Small intestine (tissue), 7 donors: ENCODE data around the gene GARNL3. TPM values are rescaled to one million over a fixed set of nuclear protein-coding genes. Genes with fewer than 3 reads are reported as not detected.
A peak's percentile ranks its signal among the peaks of the same experiment; 100 is the strongest.

Source experiments
- DNase-seq, 2 donors: peaks; one replicate each; pipeline versions ENCODE4 v3.0.0 to v3.0.0-alpha.2; 2013
- FAIRE-seq: peaks from 2 replicates; lab custom pipeline; 2012; peaks lifted over from hg19 to GRCh38; lab: Jason Lieb, UNC
- H3K27ac ChIP-seq, 3 donors: one replicate each; pipeline ENCODE4 v1.5.1; 2013; ENCODE audit warnings: low read length in 2 of 3, mild to moderate bottlenecking in 2 of 3, control low read depth in 1 of 3, inconsistent platforms in 1 of 3, low read depth in 1 of 3, moderate library complexity in 1 of 3
- H3K27me3 ChIP-seq, 3 donors: one replicate each; pipeline ENCODE4 v1.6.1; 2013; ENCODE audit warnings: low read length in 3 of 3, inconsistent platforms in 1 of 3; ENCODE audit not compliant: control insufficient read depth in 3 of 3, insufficient read depth in 3 of 3
- H3K36me3 ChIP-seq, 3 donors: one replicate each; pipeline ENCODE4 v1.6.1; 2013; ENCODE audit warnings: low read length in 3 of 3, inconsistent platforms in 1 of 3, low read depth in 1 of 3, mild to moderate bottlenecking in 1 of 3, moderate library complexity in 1 of 3; ENCODE audit not compliant: control insufficient read depth in 3 of 3, insufficient read depth in 2 of 3
- H3K4me1 ChIP-seq, 3 donors: one replicate each; pipeline ENCODE4 v1.6.1; 2013; ENCODE audit warnings: low read length in 2 of 3, inconsistent platforms in 1 of 3, low read depth in 1 of 3, mild to moderate bottlenecking in 1 of 3, moderate library complexity in 1 of 3; ENCODE audit not compliant: control insufficient read depth in 3 of 3, insufficient read depth in 2 of 3
- H3K4me3 ChIP-seq, 3 donors: one replicate each; pipeline ENCODE4 v1.5.1; 2013; ENCODE audit warnings: low read length in 3 of 3, control low read depth in 1 of 3, inconsistent platforms in 1 of 3, low read depth in 1 of 3, mild to moderate bottlenecking in 1 of 3, moderate library complexity in 1 of 3
- H3K9me3 ChIP-seq, 2 donors: one replicate each; pipeline ENCODE4 v1.6.1; 2013; ENCODE audit warnings: low read depth in 1 of 2, low read length in 1 of 2; ENCODE audit not compliant: control insufficient read depth in 2 of 2, insufficient read depth in 1 of 2
- WGBS, 3 donors: extraction: QIAGEN DNeasy Blood & Tissue Kit; methylation state at CpG; one replicate each; pipeline ENCODE4 v1.1.7; 2013; 5-methylcytosine and 5-hydroxymethylcytosine counted together
- polyA plus RNA-seq, 4 donors: library from polyadenylated mRNA; stranded (reverse) in 3 of 4; unstranded in 1 of 4; fragments of 200-250 nt in 3 of 4; fragments of 120-200 nt in 1 of 4; gene quantifications; one replicate each; pipeline versions ENCODE4 v1.2.1 to v1.2.3, GENCODE V29; 2013
- donor health status: healthy with polysubstance abuse.
- donor health status: control.
- donor health status: control.
- donor health status: Bipolar disorder and iron deficiency.
- donor health status: healthy.

The GARNL3 gene
- polyA plus RNA-seq, 4 donors = 1.6 to 11.3 (median 3.5) TPM

- Histone ChIP-seq H3K4me3 (no peak overlapping the region), H3K4me1 (no peaks in the 10 kb centered on the region), H3K27me3 (no peaks in the 10 kb centered on the region), H3K36me3 (no peaks in the 10 kb centered on the region), H3K9me3 (no peaks in the 10 kb centered on the region), H3K27ac (no peak overlapping the region)
- 78 to 96% (median 94%) methylated on average over 3 of the region's 3 CpGs for WGBS, 3 donors
- no peak for FAIRE-seq
- no peak for DNase-seq
Observed at GRCh38 chr9:127300886-127301447, 36.4 kb downstream of the GARNL3 start.

- H3K27me3 ChIP-seq = no peaks in the 10 kb centered on the region
- H3K36me3 ChIP-seq = no peaks in the 10 kb centered on the region
- no peak for FAIRE-seq
- no peak for DNase-seq
- H3K9me3 ChIP-seq = no peaks in the 10 kb centered on the region
- H3K4me3 ChIP-seq = no peak overlapping the region
- WGBS, 3 donors = 77 to 96% (median 95%) methylated on average over 1 of the region's 1 CpG
- H3K4me1 ChIP-seq = peaks cover 0 to 4% (median 0%) of the 10 kb centered on the region in 3 donors
- H3K27ac ChIP-seq = no peak overlapping the region
Observed at GRCh38 chr9:127303830-127304229, 39.3 kb downstream of the GARNL3 start.

DNA sequence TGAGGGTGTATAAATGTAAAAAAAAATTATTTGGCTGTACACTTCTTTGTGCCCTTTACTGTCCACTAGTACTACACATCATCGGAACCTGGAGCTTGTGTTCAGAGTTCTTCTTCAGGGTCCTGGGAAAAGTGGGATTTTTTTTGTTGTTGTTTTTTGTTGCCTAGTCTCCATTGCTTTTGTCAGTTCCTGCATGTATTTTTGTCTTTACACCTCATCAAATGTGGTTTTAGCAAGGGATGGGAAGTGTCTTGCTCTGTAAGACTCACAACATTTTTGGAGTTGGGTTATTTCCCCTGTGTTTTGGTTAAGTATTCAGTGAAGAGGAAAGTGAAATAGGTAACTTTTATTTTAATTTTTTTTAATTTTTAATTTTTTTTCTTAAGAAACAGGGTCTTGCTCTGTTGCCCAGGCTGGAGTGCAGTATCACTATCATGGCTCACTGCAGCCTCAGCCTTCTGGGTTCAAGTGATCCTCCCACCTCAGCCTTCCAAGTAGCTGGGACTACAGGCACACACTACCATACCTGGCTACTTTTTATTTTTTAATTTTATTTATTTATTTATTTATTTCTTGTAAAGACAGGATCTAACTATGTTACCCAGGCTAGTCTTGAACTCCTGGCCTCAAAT is 40.7 kb downstream of the GARNL3 start:
- Histone ChIP-seq H3K27me3 (no peaks in the 10 kb centered on the region), H3K27ac (no peak overlapping the region), H3K36me3 (no peaks in the 10 kb centered on the region), H3K4me3 (no peak overlapping the region), H3K9me3 (no peaks in the 10 kb centered on the region), H3K4me1 (peaks cover 0 to 4% (median 0%) of the 10 kb centered on the region in 3 donors)
- DNase-seq = no peak
- WGBS, 3 donors = 88 to 96% (median 89%) methylated on average over 1 of the region's 1 CpG
- FAIRE-seq = no peak

DNA sequence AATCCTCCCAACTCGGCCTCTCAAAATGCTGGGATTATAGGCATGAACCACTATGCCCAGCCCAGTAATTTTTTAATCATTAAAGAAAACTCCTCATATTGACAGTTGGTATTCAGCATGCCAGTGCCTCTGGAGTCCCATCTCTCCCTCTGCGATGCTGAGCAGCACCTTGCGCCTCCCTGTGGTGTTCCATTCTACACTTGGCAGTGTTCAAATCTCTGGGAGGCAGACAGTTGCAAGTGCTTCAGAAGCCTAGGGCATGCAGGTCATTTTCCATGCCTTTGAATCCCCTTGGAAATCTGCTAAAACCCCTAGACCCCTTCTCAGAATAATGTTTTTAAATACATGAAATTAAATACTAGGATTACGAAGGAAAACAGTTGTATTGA is 41.3 kb downstream of the GARNL3 start:
- FAIRE-seq (no peak), DNase-seq (no peak)
- H3K9me3 ChIP-seq = no peaks in the 10 kb centered on the region
- no peaks in the 10 kb centered on the region for H3K27me3 ChIP-seq
- H3K27ac ChIP-seq = no peak overlapping the region
- no peaks in the 10 kb centered on the region for H3K36me3 ChIP-seq
- peaks cover 0 to 4% (median 0%) of the 10 kb centered on the region in 3 donors for H3K4me1 ChIP-seq
- 66 to 70% (median 67%) methylated on average over 4 of the region's 4 CpGs for WGBS, 3 donors
- H3K4me3 ChIP-seq = no peak overlapping the region

DNA sequence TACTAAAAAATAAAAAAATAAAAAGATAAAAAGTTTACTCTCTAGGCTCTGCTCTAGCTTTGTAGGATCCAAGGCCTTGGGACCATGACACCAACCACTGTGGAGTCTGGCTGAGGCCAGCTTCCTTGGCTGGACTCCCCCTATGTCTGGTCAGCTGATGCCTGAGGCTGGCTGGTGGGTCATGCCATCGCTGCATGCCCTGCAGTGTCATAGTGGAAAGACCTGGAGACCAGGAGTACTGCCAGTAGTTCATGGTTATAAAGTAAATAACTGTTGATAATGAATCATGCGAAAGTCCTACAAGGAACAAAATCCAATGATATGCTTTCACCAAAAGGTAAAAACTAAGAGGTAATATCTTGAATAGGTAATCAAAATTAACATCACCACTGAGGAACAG is 43.2 kb downstream of the GARNL3 start:
- Histone ChIP-seq H3K9me3 (no peaks in the 10 kb centered on the region), H3K27me3 (no peaks in the 10 kb centered on the region), H3K36me3 (peaks cover 0 to 1% (median 0%) of the 10 kb centered on the region in 3 donors), H3K27ac (no peak overlapping the region), H3K4me3 (no peak overlapping the region), H3K4me1 (peaks cover 0 to 7% (median 3%) of the 10 kb centered on the region in 3 donors)
- 77 to 88% (median 80%) methylated on average over 2 of the region's 2 CpGs for WGBS, 3 donors
- DNase-seq (no peak), FAIRE-seq (no peak)

GRCh38 chr9:127308652-127309434 is 44.3 kb downstream of the GARNL3 start:
- H3K9me3 ChIP-seq = no peaks in the 10 kb centered on the region
- no peak overlapping the region for H3K27ac ChIP-seq
- FAIRE-seq (no peak), DNase-seq (peak in 1 of 2 donors; percentile 42)
- H3K4me1 ChIP-seq = peaks cover 0 to 7% (median 3%) of the 10 kb centered on the region in 3 donors
- H3K27me3 ChIP-seq = no peaks in the 10 kb centered on the region
- H3K4me3 ChIP-seq = no peak overlapping the region
- 70 to 80% (median 79%) methylated on average over 3 of the region's 3 CpGs for WGBS, 3 donors
- peaks cover 0 to 9% (median 0%) of the 10 kb centered on the region in 3 donors for H3K36me3 ChIP-seq

DNA sequence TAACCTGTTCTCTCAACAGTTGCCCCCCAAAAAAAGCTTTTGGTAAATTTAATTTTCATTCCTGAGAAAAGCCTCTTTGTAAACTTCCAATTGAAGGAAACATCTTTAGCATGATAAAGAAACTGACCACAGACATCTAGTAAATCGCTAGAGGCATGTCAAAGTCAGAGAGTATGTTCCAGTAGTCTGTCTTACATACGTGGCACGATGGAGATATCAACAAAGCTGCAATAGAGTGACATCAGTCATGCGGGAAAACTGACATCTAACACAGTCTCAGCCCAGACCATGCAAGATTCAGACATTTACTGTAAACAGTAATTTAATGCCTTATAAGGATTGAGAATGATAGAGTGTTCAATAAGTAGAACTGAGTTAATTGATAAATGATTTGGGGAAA is 45.1 kb downstream of the GARNL3 start:
- FAIRE-seq (no peak), DNase-seq (no peak)
- no peak overlapping the region for H3K4me3 ChIP-seq
- no peak overlapping the region for H3K27ac ChIP-seq
- peaks cover 0 to 7% (median 3%) of the 10 kb centered on the region in 3 donors for H3K4me1 ChIP-seq
- H3K36me3 ChIP-seq = peaks cover 0 to 15% (median 0%) of the 10 kb centered on the region in 3 donors
- H3K9me3 ChIP-seq = no peaks in the 10 kb centered on the region
- WGBS, 3 donors = 70 to 82% (median 74%) methylated on average over 4 of the region's 4 CpGs
- no peaks in the 10 kb centered on the region for H3K27me3 ChIP-seq

GRCh38 chr9:127311239-127311741 is 46.7 kb downstream of the GARNL3 start:
- peak; percentile 41 to 69 for DNase-seq
- H3K9me3 ChIP-seq = no peaks in the 10 kb centered on the region
- peak overlapping the region in 2 of 3 donors; percentile 3 to 31 for H3K27ac ChIP-seq
- peaks cover 0 to 27% (median 0%) of the 10 kb centered on the region in 3 donors for H3K36me3 ChIP-seq
- H3K4me3 ChIP-seq = no peak overlapping the region
- peaks cover 0 to 7% (median 3%) of the 10 kb centered on the region in 3 donors for H3K4me1 ChIP-seq
- 10 to 29% (median 26%) methylated on average over 5 of the region's 5 CpGs for WGBS, 3 donors
- FAIRE-seq = no peak
- H3K27me3 ChIP-seq = no peaks in the 10 kb centered on the region
